Measurements from ENCODE around the gene TMED6. TPM values are rescaled to one million over a fixed set of nuclear protein-coding genes. Genes with fewer than 3 reads are reported as not detected.
"Not testable (repeated sequence)": the region's sequence is repeated elsewhere in the genome, so short reads cannot be mapped to it uniquely, and the experiment has no call there.

Gene TMED6
- total RNA-seq, 1 donor from 2014 or later = not detected

DNA sequence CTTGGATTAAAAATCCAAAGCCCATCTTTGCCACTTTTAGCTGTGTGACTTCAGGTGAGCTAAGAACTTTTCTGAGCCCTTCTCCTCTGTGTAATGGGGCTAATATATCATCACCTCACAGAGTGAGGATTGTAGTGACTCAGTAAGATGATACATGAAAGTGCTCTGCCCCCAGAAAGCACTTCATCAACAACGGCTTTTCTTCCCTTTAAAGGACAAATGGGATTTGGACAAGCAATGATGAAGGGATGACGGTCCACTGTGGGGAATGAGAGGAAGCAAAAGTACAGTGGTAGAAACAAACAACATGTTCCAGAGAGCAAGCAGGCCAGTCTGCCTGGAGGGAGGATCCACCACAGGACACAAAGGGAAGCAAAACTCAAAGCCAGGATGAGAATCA, 14.3 kb upstream of the TMED6 start:
- intact Hi-C loops (cut with DNase I) = no loop called here
- ATAC-seq (no peak), DNase-seq (ENCODE audit: low spot score) (no peak)

DNA sequence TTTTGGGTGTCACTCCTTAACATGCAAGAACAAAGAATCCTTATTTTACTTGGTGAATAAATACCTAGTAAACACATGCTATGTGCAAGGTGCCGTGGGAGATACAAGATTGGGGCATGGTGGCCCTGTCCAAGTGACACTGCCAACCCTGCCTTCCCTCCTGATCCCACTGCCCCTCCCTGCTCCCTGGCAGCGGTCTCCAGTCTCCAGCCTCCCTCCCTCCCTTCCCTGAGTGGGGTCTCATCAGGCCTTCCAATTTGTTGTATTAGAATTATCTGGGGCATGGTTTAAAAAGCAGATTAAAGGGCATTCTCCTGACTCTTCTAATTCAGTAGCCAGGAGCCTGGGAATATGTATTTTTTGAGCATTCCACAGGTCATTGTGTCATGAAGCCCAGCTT, 12.5 kb upstream of the TMED6 start:
- ATAC-seq = no peak
- intact Hi-C loops (cut with DNase I) = no loop called here
- no peak for DNase-seq (ENCODE audit: low spot score)

DNA sequence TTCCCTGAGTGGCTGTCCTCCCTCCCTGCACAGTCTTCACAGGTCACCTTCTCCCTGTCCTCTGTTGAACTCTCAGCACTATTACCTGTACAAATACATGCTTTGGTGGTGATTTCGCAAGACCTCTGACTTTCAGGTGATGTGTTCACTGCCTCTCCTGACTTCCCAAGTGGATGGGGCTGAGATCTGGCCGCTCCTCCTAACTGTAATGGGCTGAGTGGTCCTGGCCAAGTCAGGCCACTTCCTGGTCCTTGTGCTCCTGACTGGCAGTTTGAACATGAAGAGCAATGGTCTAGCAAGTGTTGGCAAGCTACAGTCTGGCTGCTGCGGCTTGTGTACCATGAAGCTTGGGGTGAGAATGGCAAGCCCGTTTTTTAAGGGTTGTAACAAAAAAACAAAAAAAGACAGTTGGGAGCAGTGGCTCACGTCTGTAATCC, 11.7 kb upstream of the TMED6 start:
- intact Hi-C loops (cut with DNase I) = no loop called here
- ATAC-seq (no peak), DNase-seq (ENCODE audit: low spot score) (no peak)

DNA sequence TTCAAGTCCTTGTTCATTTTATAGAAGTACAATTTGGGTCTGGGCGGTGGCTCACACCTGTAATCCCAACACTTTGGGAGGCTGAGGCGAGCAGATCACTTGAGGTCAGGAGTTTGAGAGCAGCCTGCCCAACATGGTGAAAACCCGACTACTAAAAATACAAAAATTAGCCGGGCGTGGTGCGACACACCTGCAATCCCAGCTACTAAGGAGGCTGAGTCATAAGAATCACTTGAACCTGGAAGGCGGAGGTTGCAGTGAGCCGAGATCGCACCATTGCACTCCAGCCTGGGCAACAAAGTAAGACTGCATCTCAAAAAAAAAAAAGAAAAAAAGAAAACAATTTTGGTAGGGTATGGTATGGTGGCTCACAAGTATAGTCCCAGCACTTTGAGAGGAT, 8.5 kb upstream of the TMED6 start:
- intact Hi-C loops (cut with DNase I); DNase-seq (ENCODE audit: low spot score); ATAC-seq: not testable (repeated sequence)

DNA sequence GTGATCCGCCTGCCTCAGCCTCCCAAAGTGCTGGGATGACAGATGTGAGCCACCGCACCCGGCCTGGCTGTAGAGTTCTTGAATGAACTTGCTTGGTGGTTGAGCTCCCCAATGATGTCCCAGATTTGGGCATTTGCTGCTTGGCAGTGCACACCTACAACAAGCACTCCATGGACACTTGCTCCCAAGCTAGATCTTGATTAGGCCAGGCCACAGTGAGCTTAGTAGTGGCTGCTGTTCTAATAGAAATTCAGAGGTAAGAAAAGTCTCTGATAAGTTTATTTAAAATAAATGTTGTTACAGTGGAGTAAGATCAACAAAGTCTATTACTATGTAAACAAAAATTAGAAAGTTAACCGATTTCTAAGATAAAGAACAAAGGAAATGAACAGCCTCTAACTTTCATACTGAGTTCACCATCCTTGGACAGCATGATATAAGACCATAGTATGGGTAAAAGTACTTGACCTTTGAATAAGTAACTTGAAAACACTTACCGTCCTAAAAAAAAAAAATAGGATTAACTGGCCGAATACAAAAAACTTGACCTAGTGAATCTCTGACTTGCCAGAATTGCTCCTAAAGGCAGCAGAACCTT, 951 bp downstream of the TMED6 start:
- DNase-seq (ENCODE audit: low spot score) = no peak
- ATAC-seq = no peak
- intact Hi-C loops (cut with DNase I) = no loop called here

DNA sequence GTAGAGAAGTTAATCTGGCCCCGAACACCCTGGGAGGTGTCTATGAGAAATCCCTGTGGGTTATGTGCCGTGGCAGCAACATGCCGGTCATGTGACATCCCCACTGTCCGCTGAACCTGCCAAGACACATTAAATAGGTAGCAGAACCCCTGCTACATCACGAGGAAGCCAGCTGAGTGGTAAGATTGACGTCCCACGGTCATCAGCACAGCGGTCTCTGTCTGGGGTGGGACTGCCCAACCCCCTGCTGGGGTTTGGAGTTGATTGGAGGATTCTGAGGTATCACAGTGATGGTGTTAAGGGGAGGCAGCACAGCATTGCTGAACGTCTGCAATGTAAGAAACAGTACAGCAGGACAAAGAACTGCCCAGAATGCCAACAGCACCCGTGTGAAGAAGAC, 2.0 kb downstream of the TMED6 start:
- DNase-seq (ENCODE audit: low spot score) (no peak), ATAC-seq (no peak)
- intact Hi-C loops (cut with DNase I) = no loop called here

DNA sequence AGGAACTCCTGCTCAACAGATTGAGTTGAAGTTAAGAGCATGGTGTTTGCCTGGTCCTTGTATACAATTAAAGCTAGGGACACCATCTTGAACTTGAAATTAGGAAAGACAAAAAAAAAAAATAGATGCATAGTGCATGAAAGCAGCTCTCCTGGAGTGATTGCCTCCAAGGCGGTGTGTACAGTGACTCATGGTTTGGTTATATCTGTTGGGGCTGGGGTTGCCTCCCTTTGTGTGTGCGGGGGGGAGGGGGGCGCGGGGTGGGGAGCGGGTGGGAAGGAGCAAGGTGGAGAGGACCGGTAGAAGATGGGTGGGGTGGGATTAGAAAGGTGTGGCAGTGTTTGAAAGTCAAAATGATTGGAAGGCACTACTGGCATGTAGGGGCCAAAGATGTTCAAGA, 3.4 kb downstream of the TMED6 start:
- intact Hi-C loops (cut with DNase I) = no loop called here
- DNase-seq (ENCODE audit: low spot score) (no peak), ATAC-seq (no peak)

DNA sequence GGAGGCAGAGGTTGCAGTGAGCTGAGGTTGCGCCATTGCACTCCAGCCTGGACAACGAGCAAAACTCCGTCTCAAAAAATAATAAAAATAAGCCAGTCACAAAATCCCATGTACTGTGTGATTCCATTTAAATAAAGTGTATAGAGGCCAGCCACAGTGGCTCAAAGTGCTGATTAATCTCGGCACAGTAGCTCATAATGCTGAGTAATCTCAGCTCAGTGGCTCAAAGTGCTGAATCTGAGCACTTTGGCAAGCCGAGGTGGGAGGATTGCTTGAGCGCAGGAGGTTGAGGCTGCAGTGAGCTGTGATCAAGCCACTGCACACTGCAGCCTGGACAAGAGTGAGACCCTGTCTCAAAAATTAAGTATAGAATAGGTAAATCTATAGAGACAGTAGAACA, 4.9 kb downstream of the TMED6 start:
- ATAC-seq = no peak
- intact Hi-C loops (cut with DNase I) = no loop called here
- no peak for DNase-seq (ENCODE audit: low spot score)

DNA sequence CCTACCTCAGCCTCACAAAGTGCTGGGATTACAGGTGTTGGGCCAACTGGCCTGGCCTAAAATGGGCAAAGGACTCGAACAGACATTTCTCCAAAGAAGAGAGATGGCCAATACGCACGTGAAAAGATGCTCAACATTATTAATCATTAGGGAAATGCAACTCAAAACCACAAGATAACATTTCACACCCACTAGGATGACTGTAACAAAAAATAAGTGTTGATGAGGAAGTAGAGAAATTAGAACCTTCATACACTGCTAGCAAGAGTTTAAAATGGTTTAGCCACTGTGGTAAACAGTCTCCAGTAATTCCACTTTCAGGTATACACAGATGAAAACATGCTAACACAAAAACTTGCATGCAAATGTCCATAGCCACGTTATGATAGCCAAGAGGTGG, 5.7 kb downstream of the TMED6 start:
- intact Hi-C loops (cut with DNase I) = no loop called here
- no peak for ATAC-seq

DNA sequence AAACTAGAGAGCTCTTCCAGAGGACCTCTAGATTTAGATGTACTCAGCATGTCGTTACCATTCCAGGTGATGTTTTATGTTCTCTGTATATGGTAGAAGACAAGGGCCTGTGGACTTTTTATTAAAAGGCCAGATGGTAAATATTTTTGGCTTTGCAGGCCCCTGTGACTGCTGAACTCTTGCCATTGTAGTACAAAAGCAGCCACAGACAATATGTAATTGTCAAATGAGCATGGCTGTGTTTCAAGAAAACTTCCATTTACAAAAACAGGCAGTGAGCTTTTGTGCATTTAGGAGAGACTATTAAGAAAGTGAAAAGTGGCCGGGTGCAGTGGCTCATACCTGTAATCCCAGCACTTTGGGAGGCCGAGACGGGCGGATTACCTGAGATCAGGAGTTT, 7.4 kb downstream of the TMED6 start:
- DNase-seq (ENCODE audit: low spot score) (no peak), ATAC-seq (no peak)
- intact Hi-C loops (cut with DNase I) = no loop called here

More for the DNA sequence above, 5.7 kb downstream of the TMED6 start:
- DNase-seq (ENCODE audit: low spot score) = no peak

DNA sequence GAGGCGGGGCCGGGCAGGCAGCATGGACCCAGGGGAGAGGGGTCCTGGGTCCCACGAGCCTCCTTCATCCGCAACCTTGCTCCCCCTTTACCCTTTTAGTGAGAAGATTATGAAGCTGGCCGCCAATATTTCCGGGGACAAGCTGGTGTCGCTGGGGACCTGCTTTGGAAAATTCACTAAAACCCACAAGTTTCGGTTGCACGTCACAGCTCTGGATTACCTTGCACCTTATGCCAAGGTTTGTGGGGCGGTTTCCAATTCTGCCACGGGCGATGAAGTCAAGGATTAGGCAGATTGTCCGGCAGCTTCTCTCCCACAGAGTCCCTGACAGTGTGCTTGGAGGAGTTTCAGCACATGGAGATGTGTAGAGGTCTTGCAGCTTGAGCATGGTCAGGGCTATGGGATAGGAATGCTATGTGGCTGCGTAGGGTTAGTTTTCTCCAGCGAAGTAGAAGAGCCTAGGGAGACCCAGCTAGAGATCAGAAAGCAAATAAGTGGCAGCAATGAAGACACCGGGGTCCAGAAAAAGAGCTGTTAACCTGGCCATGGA, 11.4 kb downstream of the TMED6 start:
- ATAC-seq = no peak

DNA sequence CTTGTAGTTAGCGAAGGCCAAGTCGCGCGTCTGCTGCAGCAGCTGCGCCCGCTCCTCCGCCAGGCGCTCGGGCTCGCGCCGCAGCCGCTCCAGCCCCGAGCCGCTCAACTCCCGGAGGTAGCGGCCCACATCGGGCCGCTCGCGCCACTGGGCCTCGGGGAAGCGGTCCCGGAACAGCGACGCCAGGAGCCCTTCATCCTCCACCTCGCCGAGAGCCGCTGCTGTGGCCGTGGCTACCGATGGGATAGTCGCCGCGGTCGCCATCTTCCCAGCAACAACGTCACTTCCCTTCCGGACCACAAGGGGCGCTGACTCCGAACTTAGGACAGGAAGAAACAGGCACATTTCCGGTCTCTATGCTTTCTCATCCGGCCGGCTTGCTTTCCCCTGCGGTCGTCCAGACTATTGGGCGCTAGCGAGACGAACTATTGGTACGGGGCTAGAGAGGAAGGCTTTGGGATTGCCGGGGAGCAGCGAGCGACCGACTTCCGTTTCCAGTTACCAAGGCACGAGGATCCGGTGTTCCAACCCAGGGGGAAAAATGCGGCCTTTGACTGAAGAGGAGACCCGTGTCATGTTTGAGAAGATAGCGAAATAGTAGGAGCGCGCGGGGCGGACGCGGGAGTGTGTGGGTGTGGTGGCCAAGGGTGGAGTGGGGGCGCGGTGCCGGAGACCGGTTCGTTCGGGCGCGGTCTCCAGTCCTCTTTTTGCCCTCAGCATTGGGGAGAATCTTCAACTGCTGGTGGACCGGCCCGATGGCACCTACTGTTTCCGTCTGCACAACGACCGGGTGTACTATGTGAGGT, 12.1 kb downstream of the TMED6 start, which contains the start of the genes COG8 and NIP7:
TSS of gene COG8 (minus strand) at position 276 of the 806 bp plus-strand sequence. CDS start at position 264, 12 bp downstream.
TSS of gene NIP7 (plus strand) at position 484 of the 806 bp plus-strand sequence. CDS start at position 542, 58 bp downstream.
- DNase-seq (ENCODE audit: low spot score) (peak; percentile 96), ATAC-seq (peak; percentile 99)
- intact Hi-C loops (cut with DNase I) = no loop called here

More for the DNA sequence above, 11.4 kb downstream of the TMED6 start:
- intact Hi-C loops (cut with DNase I) = no loop called here
- no peak for DNase-seq (ENCODE audit: low spot score)

DNA sequence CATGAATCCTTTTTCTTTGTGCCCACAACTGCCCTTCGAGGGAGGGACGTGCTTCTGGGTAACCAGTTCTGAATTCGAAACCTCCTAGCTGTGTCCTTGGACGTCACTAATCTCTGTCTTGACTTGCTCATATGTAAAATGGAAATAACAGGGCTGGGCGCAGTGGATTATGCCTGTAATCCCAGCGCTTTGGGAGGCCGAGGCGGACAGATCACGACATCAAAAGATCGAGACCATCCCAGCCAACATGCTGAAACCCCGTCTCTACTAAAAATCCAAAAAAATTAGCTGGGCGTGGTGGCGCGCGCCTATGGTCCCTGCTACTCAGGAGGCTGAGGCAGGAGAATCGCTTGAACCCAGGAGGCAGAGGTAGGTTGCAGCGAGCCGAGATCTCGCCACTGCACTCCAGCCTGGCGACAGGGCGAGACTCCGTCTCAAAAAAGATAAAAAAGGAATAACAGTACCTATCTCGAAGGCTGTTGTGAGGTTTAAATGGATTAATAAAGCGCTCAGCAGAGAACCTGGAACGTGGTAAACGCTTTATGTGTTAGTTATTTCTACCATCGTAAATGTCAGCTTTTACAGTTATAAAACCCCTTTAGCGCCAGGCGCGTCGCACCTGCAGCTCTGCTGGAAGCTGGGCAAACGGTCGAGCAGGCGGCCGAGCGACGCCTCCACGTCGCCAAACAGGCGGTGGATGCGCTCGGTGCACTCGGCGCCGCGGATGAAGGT, 12.9 kb downstream of the TMED6 start:
- DNase-seq (ENCODE audit: low spot score) (no peak), ATAC-seq (no peak)
- intact Hi-C loops (cut with DNase I) = no loop called here

DNA sequence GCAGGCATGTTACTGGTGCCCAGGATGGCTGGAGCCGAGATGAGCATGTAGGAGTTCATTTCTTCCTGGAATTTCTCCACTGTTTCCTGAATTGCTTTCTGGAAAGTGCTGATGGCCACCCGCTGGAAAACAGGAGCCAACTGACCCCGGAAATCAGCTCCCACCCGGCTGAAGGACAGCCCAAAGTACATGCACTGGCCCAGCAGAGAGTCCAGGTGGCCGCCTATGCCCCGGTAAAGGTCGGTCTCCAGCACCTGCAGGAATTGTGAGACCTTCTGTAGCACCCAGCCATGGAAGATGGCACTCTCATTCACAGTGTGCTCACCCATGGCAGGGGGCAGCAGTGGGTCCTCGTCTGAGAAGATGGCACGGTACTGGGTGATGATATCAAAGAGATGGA, 16.9 kb downstream of the TMED6 start:
- no peak for ATAC-seq
- DNase-seq (ENCODE audit: low spot score) = peak; percentile 22
- intact Hi-C loops (cut with DNase I) = no loop called here

DNA sequence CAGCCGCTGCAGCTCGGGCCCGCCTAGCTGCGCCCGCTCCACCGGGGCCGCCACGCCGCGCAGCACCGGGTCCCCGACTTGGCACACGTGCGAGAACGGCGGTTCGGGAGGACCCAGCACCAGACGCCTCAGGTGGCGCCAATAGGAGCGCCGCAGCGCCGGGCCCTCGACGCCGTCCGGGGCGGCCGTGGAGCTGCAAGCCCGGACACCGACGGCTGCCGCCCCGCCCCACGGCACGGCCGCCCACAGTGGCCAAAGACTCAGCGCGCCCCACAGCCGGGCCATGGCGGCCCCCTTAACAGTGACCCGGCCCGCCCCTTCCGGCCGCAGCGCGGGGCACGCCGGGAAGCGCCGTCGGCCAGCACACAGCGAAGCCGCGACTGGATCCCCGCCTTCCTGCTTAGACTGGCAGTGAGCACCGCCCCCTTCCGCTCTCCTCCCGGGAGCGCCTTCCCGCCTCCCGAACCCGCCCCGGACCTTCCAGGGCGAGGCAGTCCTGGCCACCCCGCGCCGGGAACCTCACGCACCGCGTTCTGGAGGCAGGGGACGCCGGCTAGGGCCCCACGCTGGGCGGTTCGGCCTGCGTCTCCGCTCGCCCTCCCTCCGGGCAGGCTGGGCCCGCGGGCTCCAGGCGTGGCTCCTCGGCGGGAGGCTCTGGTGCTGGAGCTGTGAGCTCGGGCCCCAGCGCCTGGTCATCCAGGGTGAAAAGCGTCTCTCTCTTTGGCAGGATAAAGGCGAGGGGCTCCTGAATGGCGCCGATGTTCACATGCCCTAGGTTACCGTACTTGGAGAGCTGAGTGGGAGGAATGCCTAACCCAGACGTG, 21.1 kb downstream of the TMED6 start, which contains the start of gene PDF:
TSS of gene PDF (minus strand) at position 303 of the 824 bp plus-strand sequence. CDS start at position 285, 18 bp downstream.
- intact Hi-C loops (cut with DNase I) = no loop called here

DNA sequence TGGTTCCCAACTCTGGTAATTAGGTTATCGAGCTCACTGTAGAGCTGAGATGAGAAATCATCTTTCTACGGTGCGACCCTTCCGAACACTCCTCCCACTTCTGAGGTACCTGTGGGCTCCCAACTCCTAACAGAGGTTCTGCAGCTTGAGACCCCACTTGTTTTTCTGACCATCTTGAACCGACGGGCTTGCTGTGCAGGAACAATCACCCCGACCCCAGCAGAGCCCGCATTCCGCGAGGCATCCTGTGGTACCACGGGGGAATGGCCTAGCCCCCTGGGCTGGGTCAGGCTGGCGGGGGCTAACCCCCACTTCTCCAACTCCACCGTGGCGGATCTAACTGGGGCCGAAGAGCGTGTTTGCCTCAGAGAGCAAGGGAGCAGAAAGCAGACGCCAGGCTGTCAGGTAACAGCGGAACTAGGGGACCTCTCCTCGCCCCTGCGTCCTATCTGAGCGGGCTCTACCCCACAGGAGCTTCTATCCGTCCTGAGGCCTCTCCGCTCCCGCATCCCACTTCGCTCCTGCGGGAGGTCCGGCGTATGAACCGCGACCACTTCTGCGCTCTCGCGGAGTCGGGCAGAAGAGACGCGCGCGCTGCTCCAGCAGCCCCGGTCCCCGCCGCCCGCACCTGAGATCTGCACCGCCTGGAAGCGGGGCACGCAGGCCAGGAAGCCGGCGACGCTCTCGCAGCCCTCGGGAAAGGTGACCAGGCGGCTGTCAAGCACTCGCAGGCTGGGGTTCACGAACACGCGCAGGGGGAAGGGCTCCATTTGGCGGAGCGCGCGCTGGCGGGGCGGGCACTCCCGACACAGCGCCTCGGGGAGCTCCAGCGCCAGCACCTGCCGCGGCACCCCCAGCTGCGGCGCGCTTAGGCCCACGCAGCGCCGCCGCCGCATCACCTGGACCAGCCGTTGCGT, 22.0 kb downstream of the TMED6 start:
- intact Hi-C loops (cut with DNase I) = no loop called here
- ATAC-seq (no peak), DNase-seq (ENCODE audit: low spot score) (peak; percentile 61)

More for the DNA sequence above, 21.1 kb downstream of the TMED6 start, which contains the start of gene PDF:
- DNase-seq (ENCODE audit: low spot score) (peak; percentile 96), ATAC-seq (peak; percentile 99)

DNA sequence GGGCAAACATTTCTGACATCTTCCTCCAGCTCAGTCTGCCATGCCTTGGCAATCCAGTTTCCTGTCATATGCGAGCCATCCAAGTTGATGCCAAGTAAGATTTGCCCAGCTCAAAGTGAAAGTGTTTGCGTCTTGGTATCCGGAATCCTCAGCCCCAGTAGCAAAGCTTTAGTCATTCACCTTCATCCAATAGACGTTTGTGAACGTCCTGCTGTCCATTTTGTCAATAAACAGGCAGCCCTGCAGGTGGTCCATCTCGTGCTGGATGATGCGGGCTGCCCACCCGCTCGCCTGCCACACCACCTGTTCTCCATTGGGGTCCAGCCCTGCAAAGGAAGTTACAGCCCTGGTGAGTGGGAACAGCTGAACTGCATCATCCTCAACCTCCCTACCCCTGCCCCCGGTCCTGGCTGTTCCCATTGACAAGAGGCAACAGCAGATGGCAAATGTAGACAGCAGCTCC, 22.7 kb downstream of the TMED6 start:
- intact Hi-C loops (cut with DNase I) = no loop called here
- peak; percentile 52 for DNase-seq (ENCODE audit: low spot score)

More for the DNA sequence above, 22.7 kb downstream of the TMED6 start:
- no peak for ATAC-seq

Measured in sciatic nerve (tissue), 2 donors.